ENCODE results near the gene DLK2.
"Not testable (repeated sequence)": the region's sequence is repeated elsewhere in the genome, so short reads cannot be mapped to it uniquely, and the experiment has no call there.

DLK2 gene

GRCh38 chr6:43425083-43425482, 30.3 kb downstream of the DLK2 start:
- DNase-seq (ENCODE audit: low read depth) = not testable (repeated sequence)

GRCh38 chr6:43421831-43422230, 33.5 kb downstream of the DLK2 start:
- DNase-seq (ENCODE audit: low read depth) = no peak

- no peak for DNase-seq (ENCODE audit: low read depth)
Observed at GRCh38 chr6:43420012-43420709, 35.2 kb downstream of the DLK2 start.

- no peak for DNase-seq (ENCODE audit: low read depth)
Observed at GRCh38 chr6:43416935-43417334, 38.4 kb downstream of the DLK2 start.

GRCh38 chr6:43415275-43415674, 40.1 kb downstream of the DLK2 start:
- DNase-seq (ENCODE audit: low read depth) = not testable (repeated sequence)

GRCh38 chr6:43413002-43413401, 42.3 kb downstream of the DLK2 start:
- no peak for DNase-seq (ENCODE audit: low read depth)

GRCh38 chr6:43412541-43412940, 42.8 kb downstream of the DLK2 start:
- no peak for DNase-seq (ENCODE audit: low read depth)

GRCh38 chr6:43410776-43411175, 44.6 kb downstream of the DLK2 start:
- not testable (repeated sequence) for DNase-seq (ENCODE audit: low read depth)

GRCh38 chr6:43408259-43408658, 47.1 kb downstream of the DLK2 start:
- DNase-seq (ENCODE audit: low read depth) = no peak

GRCh38 chr6:43407296-43407695, 48.1 kb downstream of the DLK2 start:
- DNase-seq (ENCODE audit: low read depth) = no peak

GRCh38 chr6:43405354-43405753, 50.0 kb downstream of the DLK2 start:
- no peak for DNase-seq (ENCODE audit: low read depth)

GRCh38 chr6:43402820-43403219, 52.5 kb downstream of the DLK2 start:
- DNase-seq (ENCODE audit: low read depth) = no peak

GRCh38 chr6:43401730-43402129, 53.6 kb downstream of the DLK2 start:
- DNase-seq (ENCODE audit: low read depth) = no peak
